Astrocyte of the cerebellum (primary cell): ENCODE data around the gene RAB34.
A peak's percentile ranks its signal among the peaks of the same experiment; 100 is the strongest.
"Not testable (repeated sequence)": the region's sequence is repeated elsewhere in the genome, so short reads cannot be mapped to it uniquely, and the experiment has no call there.

Experiments
- DNase-seq: peaks from one replicate; pipeline ENCODE4 v3.0.0-alpha.2; 2011; ENCODE audit warnings: low read depth
- H3K4me3 ChIP-seq: 2 replicates; pipeline ENCODE4 v1.5.1; 2011; ENCODE audit warnings: mild to moderate bottlenecking, low read depth, low read length, moderate library complexity
- in situ Hi-C: cut with HindIII; loops from 2 replicates; pipeline ENCODE4 v1.10.0; 2017; ENCODE audit warnings: low sequenced_read_pairs
- TF ChIP-seq, protein P1 (sequence below): IDR thresholded peaks from 2 replicates; pipeline ENCODE4 v1.5.1; 2012; ENCODE audit warnings: low read length, low read depth, moderate library complexity, mild to moderate bottlenecking; ENCODE audit errors: missing control alignments

Gene RAB34

DNA sequence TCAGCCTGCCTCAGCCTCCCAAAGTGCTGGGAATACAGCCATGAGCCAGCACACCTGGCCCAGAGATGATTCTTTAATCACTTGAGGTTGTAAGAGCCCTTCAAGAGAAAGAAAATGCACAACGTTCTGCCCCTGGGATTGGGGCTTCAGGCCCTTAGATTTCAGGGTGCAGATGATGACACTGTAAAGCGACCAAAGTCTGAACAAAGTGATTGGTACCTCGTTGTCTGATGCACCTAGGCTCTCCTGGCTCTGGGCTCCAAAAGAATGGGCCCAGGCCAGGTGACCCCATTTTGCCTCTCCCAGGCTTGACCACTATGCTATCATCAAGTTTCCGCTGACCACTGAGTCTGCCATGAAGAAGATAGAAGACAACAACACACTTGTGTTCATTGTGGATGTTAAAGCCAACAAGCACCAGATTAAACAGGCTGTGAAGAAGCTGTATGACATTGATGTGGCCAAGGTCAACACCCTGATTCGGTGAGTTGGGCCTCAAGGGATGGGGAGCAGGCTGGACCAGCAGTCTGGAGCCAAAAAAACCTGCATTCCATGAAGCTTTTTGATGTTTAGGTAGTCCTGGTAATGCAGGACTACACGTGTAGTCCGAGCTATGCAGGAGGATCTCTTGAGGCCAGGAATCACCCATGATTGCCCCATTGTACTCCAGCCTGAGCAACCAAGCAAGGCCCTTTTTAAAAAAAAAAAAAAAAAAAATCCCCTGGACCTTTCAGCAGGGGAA lies 4.9 kb upstream of the RAB34 start:
- no peak overlapping the region for H3K4me3 ChIP-seq
- DNase-seq, result no peak
- TF ChIP-seq, protein P1, sequence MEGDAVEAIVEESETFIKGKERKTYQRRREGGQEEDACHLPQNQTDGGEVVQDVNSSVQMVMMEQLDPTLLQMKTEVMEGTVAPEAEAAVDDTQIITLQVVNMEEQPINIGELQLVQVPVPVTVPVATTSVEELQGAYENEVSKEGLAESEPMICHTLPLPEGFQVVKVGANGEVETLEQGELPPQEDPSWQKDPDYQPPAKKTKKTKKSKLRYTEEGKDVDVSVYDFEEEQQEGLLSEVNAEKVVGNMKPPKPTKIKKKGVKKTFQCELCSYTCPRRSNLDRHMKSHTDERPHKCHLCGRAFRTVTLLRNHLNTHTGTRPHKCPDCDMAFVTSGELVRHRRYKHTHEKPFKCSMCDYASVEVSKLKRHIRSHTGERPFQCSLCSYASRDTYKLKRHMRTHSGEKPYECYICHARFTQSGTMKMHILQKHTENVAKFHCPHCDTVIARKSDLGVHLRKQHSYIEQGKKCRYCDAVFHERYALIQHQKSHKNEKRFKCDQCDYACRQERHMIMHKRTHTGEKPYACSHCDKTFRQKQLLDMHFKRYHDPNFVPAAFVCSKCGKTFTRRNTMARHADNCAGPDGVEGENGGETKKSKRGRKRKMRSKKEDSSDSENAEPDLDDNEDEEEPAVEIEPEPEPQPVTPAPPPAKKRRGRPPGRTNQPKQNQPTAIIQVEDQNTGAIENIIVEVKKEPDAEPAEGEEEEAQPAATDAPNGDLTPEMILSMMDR, result no peak
- in situ Hi-C loops, result loop anchor here (10.0 kb wide), 1 partner anchor 62 kb away; no protein-coding TSS in a partner anchor

DNA sequence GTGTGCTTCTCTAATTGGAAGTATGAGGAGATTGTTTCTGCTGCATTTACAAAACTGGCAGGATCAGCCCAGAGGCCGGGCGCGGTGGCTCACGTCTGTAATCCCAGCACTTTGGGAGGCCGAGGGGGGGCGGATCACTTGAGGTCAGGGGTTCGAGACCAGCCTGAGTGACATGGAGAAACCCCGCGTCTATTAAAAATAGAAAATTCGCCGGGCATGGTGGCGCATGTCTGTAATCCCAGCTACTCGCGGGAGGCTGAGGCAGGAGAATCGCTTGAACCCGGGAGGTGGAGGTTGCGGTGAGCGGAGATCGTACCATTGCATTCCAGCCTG lies 3.3 kb upstream of the RAB34 start:
- in situ Hi-C loops, result loop anchor here (10.0 kb wide), 1 partner anchor 64 kb away; no protein-coding TSS in a partner anchor
- H3K4me3 ChIP-seq, result peak overlapping the region; percentile 88
- not testable (repeated sequence) for DNase-seq

DNA sequence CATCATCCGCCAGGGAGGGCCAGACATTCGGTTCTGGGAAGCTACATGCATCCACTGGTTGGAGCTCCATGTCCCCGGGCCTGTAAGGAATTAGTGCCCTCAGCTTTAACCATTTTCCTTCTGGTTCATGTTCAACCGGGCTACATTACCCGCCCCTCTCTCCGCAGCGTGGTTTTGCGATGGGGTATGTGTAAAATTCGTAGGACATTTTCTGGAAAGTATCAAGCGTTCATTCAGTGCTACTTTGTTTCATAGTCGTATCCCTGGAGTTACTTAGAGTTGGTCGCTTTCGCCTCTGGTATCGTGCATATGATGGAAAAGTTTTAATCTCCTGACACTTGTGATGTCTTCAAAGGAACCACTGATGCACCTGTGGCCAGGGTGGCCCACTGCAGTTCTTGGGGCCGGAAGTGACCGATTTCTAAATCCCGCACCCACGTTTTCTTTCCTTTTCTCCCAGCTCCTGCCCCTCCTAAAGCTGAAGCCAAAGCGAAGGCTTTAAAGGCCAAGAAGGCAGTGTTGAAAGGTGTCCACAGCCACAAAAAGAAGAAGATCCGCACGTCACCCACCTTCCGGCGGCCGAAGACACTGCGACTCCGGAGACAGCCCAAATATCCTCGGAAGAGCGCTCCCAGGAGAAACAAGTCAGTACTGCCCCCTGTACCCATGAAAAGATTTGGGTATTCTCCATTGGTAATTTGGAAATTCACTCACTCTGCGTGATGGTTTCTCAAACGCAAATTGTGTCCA lies 2.8 kb upstream of the RAB34 start:
- no peak for DNase-seq
- H3K4me3 ChIP-seq, result peak overlapping the region; percentile 88
- TF ChIP-seq, protein P1, result peak; percentile 10
- in situ Hi-C loops, result loop anchor here (10.0 kb wide), 1 partner anchor 64 kb away; no protein-coding TSS in a partner anchor

DNA sequence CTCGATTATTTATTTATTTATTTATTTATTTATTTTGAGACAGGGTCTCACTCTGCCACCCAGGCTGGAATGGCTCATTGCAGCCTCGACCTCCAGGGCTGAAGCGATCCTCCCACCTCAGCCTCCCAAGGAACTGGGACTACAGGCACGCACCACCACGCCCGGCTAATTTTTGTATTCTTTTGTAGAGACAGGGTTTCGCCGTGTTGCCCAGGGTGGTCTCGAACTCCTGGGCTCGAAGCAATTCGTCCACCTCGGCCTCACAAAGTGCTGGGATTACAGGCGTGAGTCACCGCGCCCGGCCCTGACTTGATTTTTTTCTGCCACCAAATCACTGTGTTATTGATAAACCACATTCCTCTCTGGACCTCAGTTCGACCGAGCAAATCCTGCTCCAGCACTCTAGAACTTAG lies 1.4 kb upstream of the RAB34 start:
- peak overlapping the region; percentile 88 for H3K4me3 ChIP-seq
- DNase-seq, result no peak
- in situ Hi-C loops, result no loop called here
- TF ChIP-seq, protein P1, result no peak

DNA sequence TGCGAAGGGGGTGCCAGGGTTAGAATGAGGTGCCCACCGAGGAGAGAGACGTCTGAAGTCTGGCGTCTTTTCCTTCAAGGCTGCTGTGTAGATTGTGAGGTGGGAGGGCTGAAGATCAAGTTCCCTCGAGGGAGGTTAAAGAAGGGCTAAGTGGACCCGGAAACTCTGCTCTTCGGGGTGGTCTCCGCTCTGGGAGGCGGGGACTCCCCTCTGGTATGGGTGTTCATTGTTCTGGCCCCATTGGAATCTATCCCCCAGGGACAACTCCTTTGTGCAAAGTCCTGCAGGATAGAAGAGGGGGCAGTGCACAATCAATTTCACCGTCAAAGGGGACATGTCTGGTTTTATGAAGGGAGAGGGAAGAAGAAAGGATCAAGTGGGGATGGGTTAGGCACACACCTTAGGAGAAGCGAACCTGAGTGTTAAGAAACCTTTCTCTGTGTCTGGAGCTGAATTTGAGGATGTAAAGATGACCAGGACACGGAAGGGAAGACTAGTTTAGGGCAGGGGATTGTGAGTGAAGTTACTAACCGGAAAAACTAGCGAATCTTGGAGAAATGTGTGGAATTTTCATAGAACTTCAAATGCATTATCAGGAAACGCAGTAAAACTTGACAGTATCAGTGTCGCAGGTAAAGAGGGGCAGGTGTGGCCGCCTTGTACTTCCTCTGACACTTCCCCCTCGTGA lies 809 bp upstream of the RAB34 start:
- H3K4me3 ChIP-seq, result peak overlapping the region; percentile 82
- no peak for DNase-seq
- in situ Hi-C loops, result no loop called here
- TF ChIP-seq, protein P1, result no peak

DNA sequence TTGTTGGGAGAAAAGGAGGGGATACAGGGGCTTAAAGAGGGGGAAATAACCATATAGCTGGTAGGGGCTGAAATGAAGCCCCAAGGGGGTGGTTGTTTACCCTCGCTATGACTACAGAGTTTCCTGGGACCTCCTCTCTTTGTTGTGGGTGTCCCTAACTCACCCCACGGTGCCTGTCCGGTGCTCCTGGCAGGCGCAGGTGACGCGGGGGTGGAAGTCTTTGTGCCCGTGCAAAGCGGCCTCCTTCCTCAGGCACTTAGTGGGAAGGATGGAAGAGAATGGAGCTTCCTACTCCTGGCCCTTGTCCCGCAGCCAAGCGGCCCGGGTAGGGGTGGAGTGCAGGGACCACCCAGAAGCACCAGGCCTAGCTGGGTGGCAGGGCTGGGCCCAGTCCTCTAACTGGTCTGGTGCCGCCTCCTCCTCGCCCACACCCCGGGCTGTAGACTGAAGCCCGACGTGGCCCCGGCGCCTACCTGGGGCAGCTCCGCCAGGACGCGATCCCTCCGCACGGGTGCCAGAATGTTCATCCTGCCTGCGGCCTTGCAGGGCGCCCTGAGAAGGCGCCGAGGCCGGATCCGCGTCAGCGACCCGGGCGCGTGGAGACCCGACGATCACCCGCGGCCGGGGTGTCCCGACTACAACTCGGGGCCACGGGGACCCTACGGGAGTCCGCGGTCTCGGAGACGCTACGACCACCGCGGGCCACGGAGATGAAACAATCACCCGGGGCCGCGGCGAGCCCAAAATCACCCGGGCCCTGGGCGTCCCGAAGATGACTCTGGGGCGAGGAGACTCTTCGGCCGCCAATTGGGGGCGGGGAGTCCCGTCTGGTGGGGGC lies 709 bp downstream of the RAB34 start:
- H3K4me3 ChIP-seq, result peak overlapping the region; percentile 82
- no peak for DNase-seq
- TF ChIP-seq, protein P1, result no peak
- in situ Hi-C loops, result no loop called here
